GM19324 (cell line): ENCODE data around the gene LRRD1.
"Not testable (repeated sequence)": the region's sequence is repeated elsewhere in the genome, so short reads cannot be mapped to it uniquely, and the experiment has no call there.

Source experiments
- ATAC-seq: cut with Tn5 transposase; IDR thresholded peaks from one replicate; pipeline ENCODE4 v1.9.1; 2021; ENCODE audit warnings: mild to moderate bottlenecking, moderate library complexity; ENCODE audit not compliant: unreplicated experiment, low FRiP score

Gene LRRD1

GRCh38 chr7:92178928-92179924 is at the start of gene LRRD1:
Gene LRRD1, minus strand, starts transcription at chr7:92179142. Its CDS starts 13,940 bp downstream, at chr7:92165202.
- peak; percentile 92 for ATAC-seq

- ATAC-seq = no peak
Measured at GRCh38 chr7:92228742-92229141, 49.8 kb upstream of the LRRD1 start.

- ATAC-seq = no peak
Measured at GRCh38 chr7:92228100-92228499, 49.2 kb upstream of the LRRD1 start.

- ATAC-seq = no peak
Measured at GRCh38 chr7:92226981-92227380, 48.0 kb upstream of the LRRD1 start.

- no peak for ATAC-seq
Measured at GRCh38 chr7:92221766-92222165, 42.8 kb upstream of the LRRD1 start.

- ATAC-seq = no peak
Measured at GRCh38 chr7:92206672-92207071, 27.7 kb upstream of the LRRD1 start.

GRCh38 chr7:92205987-92206386 is 27.0 kb upstream of the LRRD1 start:
- ATAC-seq = no peak

GRCh38 chr7:92200791-92201190 is 21.8 kb upstream of the LRRD1 start:
- ATAC-seq = no peak

GRCh38 chr7:92192326-92192725 is 13.4 kb upstream of the LRRD1 start:
- ATAC-seq = no peak

GRCh38 chr7:92189246-92189645 is 10.3 kb upstream of the LRRD1 start:
- ATAC-seq = not testable (repeated sequence)

GRCh38 chr7:92184294-92184693 is 5.4 kb upstream of the LRRD1 start:
- not testable (repeated sequence) for ATAC-seq

- ATAC-seq = no peak
Measured at GRCh38 chr7:92177362-92177761, 1.6 kb downstream of the LRRD1 start.

- not testable (repeated sequence) for ATAC-seq
Measured at GRCh38 chr7:92169529-92169928, 9.4 kb downstream of the LRRD1 start.

GRCh38 chr7:92161271-92161670 is 17.7 kb downstream of the LRRD1 start:
- ATAC-seq = no peak

- ATAC-seq = peak; percentile 54
Measured at GRCh38 chr7:92158660-92159575, 20.0 kb downstream of the LRRD1 start.

GRCh38 chr7:92156990-92157389 is 22.0 kb downstream of the LRRD1 start:
- no peak for ATAC-seq

- ATAC-seq = no peak
Measured at GRCh38 chr7:92155108-92155739, 23.7 kb downstream of the LRRD1 start.

- no peak for ATAC-seq
Measured at GRCh38 chr7:92150450-92151017, 28.4 kb downstream of the LRRD1 start.

GRCh38 chr7:92149736-92150239 is 29.2 kb downstream of the LRRD1 start:
- no peak for ATAC-seq
